T-helper 9 cell (primary cell): ENCODE measurements around the gene CCNF.
A peak's percentile ranks its signal among the peaks of the same experiment; 100 is the strongest.
"Not testable (repeated sequence)": the region's sequence is repeated elsewhere in the genome, so short reads cannot be mapped to it uniquely, and the experiment has no call there.

Experiments used
- DNase-seq: peaks from one replicate; pipeline ENCODE4 v3.0.0-alpha.2; 2020

Gene CCNF

DNA sequence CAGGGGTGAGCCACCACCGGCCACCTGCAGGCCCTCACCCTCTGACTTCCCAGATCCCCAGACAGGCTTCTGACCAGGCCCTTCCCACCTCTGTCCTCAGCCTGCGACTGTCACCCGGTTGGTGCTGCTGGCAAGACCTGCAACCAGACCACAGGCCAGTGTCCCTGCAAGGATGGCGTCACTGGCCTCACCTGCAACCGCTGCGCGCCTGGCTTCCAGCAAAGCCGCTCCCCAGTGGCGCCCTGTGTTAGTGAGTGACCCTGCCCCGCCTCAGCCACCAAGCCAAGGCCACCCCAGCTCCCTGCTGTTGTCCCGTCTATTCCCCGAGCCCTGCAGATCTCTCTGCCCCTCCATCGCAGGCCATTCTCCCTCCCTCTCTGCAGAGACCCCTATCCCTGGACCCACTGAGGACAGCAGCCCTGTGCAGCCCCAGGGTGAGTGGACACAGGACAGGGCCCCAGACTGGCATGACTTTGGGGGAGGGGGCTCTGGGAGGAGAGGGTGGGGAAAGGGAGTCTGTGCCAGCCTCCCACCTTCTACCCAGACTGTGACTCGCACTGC is 43.7 kb downstream of the CCNF start:
- no peak for DNase-seq

DNA sequence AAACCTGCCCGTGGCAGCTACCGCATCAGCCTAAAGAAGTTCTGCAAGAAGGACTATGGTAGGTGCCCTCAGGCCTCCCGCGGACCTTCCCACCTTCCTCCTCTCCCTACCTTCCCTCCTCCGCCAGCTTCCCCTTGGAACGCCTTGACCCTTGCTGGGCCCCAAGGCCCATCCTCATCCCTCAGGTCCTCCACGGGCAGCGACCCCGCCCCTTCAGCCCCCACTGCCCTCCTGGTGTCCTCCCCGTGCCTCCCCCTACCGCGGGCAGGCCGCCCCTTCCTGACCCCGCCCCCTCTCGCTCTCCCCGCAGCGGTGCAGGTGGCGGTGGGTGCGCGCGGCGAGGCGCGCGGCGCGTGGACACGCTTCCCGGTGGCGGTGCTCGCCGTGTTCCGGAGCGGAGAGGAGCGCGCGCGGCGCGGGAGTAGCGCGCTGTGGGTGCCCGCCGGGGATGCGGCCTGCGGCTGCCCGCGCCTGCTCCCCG is 44.2 kb downstream of the CCNF start:
- no peak for DNase-seq

DNA sequence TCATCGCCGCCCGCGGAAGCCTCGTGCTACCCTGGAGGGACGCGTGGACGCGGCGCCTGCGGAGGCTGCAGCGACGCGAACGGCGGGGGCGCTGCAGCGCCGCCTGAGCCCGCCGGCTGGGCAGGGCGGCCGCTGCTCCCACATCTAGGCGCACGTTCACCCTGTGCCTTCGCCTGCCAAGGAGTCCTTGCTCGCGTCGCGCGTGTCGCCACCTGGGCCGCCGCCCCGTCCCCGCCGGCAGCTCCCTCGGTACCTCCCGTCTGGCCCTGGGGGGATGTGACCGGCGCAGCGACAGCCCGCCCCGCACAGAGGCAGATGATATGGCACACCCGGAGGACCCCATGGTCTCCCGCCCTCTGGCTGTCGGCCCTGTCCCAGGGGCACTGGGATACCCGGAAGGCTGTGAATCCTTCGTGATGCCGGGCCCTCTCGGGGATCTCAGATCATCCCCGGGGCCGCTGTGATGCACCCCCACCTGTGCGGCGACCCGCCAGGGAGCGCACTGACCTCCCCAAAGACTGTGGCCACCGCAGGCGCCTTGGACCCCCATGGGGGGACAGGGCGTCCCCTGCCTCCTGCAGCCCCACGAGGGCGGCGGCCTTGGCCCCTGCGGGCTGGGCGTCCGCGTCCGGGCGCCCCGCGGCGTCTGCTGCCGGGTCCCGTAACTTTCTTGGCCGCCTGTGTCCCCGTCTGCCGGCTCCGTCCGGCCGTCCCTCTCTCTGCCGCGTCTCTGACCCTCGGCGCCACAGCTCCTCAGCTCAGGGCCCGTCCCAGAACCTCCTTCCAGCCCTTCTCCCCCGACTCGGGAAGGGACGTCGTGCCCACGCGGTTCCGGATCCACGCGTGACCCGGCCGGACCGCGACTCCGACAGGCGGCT is 45.0 kb downstream of the CCNF start:
- peak; percentile 49 for DNase-seq

DNA sequence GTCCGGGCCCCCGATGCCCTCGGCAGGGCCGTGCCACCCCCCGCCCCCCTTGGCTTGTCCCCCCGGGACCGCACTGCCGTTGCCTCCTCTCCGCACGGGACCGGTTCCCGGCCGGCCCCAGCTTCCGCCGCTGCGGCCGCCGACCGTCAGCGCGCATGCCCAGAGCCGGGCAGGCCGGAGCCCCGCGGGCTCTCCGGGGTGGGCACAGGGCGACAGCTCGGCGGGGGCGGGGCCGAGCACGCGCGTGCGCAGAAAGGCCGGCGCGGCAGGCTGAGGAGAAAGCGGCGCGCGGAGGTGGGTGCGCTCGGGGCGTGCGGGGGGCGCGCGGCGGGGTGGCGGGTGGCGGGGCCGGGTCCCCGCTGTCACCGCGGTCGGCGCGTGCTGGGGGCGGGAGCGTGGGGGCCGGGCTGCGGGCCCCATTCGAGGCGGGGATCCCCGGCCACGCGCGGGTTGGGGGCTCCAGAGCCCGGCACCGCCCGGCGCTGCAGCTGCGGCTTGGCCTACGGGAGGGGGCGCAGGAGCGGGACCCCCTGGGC is 45.7 kb downstream of the CCNF start, which contains the start of gene TBC1D24:
Gene TBC1D24 (plus strand): TSS at position 251 of the 536 bp plus-strand sequence. CDS start 21,022 bp downstream, outside the sequence.
- peak; percentile 63 for DNase-seq

DNA sequence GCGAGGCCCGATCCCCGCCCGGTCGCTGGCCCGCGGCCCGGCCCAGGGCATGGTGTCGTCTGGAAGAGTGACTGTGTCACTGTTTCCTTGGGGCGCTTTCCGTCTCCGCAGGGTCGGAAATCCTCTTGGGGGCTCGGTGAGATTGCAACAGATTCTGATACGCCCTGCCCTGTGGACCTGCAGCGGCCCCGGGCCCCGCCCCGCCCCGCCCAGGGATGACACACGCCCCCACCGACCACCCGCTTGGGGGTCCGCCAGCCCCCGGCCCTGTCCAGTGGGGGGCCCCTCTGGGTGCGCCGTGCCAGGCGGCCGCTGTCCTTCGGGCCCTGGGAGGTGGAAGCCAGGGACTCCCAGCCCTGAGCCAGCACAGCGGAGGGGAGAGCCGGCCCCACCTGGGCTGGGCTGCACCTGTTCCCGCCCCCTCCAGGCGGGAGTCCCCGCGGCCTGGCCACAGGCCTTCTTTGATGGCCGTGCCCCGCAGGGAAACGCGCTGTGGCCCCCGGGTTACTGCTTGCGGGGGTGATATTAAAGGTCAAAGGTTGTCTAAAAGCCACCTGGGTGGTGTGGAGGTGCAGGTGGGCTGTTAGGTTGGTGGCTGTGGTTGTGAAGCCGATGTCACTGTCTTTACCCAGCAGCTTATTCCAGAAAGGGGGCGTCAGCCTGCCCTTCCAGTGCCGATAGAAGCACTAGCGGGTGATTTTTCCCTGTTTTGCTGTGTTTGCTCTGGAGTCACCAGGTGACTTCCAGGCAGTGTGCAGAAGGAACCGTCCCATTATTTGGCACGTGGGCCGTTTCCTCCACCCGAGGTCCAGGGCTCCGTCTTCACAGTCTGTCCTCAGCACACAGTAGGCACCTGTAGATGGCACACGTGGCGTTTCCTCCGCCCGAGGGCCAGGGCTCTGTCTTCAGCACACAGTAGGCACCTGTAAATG is 46.4 kb downstream of the CCNF start:
- no peak for DNase-seq

DNA sequence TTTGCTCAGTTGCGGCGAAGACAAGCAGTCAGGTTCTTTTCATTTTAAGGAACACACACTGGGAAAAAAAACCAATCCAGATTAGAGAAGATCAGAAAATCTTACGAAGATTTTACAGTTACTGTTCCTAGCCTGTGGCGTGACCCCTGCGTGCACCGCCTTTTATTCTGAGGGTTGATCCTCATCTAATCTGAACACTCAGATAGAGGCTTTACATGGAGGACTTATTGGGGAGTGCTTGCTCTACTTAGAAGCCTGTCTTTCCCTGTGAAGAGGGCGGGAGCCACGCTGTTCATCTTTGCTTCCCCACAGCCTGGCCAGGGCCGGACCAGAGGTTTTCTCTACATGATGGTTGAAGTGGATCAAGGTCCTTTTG is 47.1 kb downstream of the CCNF start:
- no peak for DNase-seq

DNA sequence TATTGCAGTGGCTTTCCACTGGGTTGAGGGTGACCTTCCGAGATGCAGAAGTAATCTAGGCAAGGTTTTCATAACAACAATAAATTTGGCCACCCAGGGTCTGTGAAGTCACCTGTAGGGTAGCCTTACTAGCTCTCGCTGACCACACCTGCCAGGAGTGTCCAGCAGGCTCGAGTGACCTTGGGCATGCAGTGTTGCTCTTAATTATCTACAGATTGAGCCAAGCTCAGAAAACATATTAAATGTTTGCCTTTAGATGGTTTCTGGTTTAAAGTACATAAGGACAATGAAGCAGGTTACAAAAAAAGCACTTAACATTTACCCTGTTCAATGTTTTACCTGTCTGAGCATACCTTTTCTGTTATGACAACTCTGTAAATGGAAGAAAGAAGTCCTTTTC is 47.5 kb downstream of the CCNF start:
- DNase-seq, result no peak

DNA sequence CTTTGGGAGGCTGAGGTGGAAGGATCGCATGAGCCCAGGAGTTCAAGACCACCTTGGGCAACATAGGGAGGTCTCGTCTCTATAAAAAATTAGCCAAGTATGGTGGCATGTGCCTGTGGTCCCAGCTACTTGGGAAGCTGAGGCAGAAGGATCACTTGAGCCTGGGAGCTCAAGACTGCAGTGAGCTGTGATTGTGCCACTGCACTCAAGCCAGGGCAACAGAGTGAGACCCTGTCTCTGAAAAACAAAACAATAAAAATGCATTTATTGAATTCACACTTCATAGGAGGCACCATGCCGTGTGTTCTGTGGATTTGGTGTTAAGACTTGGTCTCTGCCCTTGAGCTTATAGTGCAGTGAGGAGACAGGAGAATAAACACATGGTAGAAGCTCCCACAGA is 48.1 kb downstream of the CCNF start:
- DNase-seq, result no peak

DNA sequence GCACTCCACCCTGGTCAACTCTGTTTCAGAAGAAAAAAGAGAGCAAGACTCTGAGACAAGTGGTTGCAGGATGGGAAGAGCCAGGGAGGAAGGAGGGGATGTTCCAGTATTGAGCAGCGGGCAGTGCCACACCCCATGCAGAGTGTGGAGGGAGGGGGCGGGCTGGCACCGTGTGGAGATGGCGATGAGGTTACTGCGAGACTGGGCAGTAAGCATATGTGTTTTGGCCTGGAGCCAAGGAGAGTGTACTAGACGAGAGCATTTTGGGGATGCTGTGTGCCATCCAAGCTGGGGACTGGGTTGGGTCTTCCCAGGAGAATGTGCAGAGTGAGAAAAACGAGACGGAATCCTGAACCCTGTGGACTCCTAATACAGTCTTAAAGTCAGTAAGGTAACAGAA is 49.0 kb downstream of the CCNF start:
- DNase-seq, result no peak

DNA sequence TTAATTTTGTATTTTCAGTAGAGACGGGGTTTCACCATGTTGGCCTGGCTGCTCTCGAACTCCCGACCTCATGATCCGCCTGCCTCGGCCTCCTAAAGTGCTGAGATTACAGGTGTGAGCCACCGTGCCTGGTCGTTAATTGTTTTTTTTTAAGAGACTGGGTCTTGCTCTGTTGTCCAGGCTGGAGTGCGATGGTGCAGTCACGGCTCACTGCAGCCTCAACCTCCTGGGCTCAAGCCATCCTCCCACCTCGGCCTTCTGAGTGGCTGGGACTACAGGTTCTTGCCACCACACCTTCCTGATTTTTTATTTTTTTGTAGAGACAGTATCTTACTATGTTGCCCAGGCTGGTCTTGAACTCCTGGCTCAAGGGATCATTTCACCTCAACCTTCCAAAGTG is 50.7 kb downstream of the CCNF start:
- DNase-seq, result not testable (repeated sequence)

DNA sequence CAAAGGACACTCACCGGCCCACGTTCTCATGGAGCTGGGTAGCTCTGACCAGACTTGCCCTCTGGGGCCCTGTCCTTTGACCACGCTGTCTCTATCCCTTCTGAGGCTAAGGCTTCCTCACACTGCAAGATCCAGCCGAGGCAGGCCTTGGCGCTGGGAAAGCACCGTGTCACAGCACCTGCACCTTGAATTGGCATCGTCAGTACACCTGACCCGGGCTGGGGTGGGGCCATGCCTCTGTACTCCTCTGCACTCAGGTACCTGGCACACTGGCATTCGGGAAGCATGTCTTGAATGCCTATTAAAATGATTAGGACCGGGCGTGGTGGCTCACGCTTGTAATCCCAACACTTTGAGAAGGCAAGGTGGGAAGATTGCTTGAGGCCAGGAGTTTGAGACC is 51.7 kb downstream of the CCNF start:
- no peak for DNase-seq

DNA sequence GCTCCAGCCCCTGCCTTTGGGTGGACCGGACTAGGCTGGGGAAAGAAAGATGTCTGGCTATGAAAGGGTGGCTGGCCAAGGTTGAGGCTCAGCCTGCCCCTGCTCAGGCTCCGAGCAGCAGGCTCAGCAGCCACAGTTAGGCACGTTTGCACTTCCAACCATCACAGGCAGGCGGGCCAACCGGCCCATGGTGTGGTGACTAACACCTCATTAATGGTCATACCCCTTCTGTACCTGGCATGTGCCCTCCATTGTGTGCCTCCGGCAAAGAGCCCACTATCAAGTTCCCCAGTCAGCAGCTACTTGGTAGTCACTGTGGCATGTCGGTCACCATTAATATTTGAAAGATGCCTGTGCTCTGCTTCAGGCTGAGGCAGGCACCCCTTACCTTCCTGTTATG is 52.4 kb downstream of the CCNF start:
- no peak for DNase-seq

DNA sequence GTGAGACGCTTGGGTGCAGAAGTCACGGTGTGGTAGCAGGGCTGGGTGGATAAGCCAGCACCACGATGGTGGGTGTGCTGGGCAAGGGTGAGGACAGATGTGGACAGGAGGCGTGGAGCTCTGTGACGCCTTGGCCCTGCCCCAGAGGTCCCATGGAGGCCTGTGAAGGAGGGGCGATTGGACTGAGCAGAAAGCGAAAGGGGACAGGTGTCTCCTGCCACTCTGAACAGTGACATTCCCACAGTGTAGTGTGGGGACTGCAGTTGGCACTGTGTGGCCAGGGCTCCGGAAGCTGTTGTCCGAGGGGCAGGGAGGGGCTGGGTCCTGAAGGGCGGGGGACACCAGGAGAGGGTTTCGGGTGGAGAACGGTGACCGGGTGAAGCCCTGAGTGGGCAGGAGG is 53.0 kb downstream of the CCNF start:
- DNase-seq, result no peak

DNA sequence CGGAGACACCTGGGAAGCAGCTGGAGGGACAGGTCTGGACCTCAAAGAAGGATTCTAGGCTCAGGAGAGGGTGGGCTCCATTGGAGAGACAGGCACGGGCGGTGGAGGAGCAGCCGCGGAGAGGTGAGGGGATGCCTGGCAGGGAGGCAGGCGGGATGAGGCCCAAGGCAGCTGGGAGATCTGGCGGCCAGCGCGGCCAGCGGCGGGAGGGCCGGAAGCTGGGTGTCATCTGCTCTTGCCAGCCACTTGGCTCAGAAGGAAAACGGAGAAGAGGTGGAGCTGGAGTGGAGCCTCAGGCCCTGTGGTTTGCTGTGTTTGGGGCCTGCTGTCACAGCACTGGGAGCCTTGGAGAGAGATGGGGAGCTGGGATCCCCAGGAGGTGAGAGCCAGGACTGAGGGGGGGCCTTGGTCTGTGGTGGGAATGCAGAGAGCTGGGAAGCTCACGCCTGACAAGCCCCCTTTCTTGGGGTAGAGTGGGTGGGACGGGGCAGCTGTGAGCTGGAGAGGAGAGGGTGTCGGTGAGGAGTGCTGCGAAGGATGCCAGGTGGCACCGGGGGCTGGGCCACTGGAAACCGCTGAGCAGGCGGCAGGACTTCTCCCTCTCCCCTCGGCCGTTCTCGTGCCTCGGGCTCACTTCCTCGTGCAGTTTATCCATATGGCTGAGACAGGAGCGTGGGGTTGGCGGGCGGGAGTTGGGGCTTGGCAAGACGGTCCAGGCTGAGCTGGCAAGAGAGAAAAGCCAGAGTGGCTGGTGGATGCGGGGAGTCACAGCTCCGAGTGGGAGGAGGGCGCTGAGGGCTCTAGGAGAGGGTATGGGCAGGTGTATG is 53.7 kb downstream of the CCNF start:
- no peak for DNase-seq

DNA sequence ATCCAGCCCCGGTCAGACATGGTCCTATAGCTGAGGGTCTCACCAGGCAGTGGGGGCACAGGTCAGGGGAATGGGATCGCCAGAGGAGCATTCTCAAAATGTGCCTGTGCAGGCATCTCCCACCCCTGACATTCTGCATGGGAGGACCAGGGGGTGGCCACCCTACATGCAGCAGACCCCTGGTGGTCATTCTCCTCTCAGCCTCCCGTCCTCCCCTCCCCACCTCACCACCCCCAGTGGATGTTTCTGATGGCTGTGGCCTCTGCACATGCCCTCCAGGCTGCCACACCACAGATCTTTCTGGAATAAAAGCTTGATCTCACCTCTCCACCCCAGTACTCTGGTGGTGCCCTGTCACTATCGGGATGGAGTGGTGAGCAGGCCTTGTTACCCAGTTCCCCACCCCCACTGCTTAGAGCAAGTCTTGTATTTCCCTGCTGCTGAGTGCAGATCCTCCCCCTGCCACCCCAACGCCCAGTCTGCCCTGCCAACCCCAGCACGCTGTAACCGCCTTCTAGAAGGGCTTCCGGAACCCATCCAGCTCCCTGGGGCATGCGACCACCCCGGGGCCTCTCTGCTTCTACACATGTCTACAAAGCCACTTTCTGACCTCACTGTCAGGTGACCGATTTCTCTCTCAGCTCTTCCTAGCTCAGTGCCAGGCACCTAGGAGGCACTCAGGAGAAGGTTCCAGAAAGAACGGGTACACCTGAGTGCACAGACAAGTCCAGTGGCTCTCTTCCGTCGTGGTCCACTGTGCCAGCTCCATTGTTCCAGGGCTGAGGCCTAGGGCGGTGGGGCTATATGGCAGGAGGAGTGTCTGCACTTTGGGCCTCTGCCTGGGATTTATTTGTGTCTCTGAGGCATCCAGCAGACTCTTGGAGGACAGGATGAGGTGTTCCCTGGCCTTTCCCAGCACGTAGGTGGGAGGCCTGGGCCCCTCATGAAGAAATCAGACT is 55.0 kb downstream of the CCNF start:
- DNase-seq, result no peak

DNA sequence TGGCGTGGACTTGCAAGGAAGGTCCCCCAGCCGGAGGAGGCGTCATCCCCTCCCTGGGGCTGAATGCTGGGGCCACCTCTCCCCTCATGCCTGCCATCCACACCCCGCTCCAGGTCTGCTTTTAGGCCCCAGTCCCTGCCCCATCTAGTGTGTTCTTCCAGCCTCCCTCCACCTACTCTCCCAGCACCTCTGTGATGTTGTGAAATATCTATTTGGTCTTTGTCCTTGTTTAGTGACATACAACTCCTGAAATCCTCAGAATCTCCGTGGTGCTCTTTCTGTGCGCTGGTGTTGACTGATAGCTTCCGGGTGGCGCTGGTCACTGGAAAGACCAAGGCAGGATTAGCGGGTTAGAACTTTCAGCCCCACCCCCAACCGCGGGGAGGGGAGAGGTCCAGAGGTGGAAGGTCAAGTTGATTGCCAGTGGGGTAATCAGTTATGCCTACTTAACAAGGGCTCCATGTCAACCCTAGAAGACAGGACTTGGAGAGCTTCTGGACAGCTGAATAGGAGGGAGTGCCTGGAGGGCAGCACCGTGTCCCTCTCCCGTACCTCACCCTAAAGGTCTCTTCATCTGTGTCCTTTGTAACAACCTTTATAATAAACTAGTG is 55.8 kb downstream of the CCNF start:
- no peak for DNase-seq

DNA sequence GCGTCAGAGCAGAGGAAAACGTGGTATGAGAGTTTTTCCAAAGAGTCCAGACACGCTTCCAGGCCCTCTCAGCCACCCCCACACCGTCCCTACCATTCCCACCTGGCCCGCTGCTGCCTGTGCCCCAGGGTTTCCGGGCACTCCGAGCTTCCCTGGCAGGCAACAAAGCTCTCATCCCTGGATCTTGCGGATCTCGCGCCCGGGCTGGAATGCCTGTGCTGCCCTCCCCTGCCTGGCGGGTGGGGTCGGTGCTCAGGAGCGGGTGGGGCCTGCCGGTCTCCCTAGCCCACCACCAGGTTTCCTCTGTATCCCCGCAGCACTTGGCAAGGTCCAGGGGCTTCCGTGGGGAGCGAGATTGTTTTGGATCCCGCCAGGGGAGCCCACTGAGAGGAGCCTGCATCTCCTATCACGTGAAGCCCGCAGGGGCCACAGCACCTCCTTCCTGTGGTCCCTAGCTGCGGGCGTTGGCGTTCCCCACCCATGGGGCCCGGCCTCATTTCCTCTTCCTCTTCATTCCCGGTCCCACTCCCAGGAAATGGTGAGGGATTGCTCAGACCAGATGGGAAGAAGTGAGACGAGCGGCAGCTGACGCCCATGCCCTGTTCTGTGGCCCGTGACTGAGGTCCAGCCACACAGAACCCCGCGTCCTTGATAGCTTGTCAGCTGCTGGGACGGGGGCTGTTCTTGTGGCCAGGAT is 56.7 kb downstream of the CCNF start:
- no peak for DNase-seq

DNA sequence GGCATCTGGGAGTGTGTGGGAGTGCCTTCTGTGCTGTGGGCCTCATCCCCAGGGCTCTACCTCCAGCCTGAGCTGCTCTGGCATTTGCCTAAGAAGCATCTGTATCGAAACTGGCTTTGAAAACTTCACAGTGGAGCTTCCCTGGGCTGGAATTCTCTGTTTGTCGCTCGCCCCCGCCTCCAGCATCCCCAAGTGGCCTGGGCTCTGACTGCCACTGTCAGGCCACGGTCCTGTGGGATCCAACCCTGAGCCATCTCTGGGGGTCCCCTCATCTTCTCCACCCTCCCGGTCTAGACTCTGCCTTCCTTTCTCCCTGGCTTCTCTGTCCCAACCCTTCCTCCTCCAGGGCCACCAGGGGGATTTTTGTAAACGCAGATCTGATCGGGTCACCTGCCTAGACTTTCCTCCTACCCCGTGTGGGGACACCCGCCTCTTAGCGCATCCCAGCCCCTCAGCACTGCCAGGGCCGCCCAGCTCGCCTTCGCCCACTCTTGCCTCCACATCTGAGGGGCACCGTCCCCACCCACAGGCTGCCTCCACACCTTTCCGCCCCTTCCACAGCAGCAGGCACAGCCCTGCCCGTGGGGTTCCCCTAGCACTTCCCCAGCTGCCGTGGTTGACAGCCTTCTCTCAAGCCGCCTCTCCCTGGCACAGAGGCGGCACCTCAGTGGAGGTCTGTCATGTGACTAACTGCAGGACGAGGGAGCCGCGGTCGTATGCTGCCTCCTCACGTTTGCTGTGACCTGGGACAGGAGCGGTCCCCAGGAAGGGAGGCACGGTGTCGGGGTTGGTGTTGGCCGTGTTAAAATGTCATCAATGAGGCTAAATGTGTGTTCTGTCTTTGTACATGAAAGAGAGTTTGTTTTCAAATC is 57.6 kb downstream of the CCNF start:
- peak; percentile 63 for DNase-seq

DNA sequence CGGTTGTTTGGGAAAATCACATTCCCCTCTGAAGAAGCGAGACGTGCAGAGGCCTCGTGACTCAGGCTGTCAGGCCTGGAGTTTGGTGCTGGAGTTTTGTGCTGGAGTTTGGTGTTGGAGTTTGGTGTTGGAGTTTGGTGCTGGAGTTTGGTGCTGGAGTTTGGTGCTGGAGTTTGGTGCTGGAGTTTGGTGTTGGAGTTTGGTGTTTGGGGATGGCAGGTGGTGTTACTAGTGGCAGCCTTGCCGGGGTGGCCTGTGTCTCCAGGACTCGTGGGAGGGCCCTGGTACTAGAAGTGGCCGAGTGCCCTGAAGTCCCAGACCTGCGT is 58.2 kb downstream of the CCNF start:
- no peak for DNase-seq
